ENCODE results near the gene SCG5. TPM values are rescaled to one million over a fixed set of nuclear protein-coding genes. Genes with fewer than 3 reads are reported as not detected.

The SCG5 gene
- total RNA-seq, 1 donor from 2014 or later, result 6.1 TPM

DNA sequence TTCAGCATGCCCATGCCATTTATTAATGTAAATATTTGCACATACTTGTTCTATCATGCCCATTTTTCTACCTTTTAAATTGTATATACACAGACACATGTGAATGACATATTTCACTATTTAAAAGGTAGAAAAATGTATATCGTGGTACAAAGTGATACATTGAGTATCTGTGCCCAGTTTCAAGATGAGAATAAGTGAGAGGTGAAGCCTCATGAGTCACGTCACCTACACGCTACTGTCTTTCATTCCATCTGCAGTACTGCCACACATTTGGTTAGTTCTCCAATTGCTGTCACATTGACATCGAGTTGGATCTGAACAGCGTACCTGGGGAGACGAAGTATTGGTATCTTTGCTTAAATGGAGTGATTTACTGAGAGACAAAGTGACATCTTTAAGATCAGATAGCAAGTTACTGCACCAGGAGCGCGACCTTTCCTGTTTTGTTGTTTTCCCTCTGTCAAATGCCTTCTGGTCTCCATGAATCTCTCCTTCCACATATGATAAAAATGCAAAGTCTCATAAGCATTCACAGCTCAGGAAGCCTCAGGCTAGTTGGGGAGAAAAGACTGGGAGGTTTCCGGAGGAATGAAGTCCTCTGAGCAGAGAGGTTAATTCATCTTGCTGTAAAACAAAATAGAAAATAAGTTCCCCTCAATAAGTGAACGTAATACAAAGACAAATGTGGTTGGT is 88.3 kb downstream of the SCG5 start:
- no peak for DNase-seq (ENCODE audit: extremely low spot score in 2 of 2)
- Histone ChIP-seq H3K27ac (no peak overlapping the region), H3K4me3 (no peak overlapping the region), H3K27me3 (no peaks in the 10 kb centered on the region), H3K9me3 (no peaks in the 10 kb centered on the region), H3K4me1 (peaks cover 7% of the 10 kb centered on the region), H3K36me3 (peaks cover 0 to 5% of the 10 kb centered on the region in 2 donors)
- TF ChIP-seq POLR2AphosphoS5 (IDR thresholded peaks at IDR 0.05; ENCODE audit: insufficient read depth in 1 of 2, low read depth in 1 of 2) (no peak), POLR2A (IDR thresholded peaks at IDR 0.05) (no peak)
- TF ChIP-seq, protein P1, sequence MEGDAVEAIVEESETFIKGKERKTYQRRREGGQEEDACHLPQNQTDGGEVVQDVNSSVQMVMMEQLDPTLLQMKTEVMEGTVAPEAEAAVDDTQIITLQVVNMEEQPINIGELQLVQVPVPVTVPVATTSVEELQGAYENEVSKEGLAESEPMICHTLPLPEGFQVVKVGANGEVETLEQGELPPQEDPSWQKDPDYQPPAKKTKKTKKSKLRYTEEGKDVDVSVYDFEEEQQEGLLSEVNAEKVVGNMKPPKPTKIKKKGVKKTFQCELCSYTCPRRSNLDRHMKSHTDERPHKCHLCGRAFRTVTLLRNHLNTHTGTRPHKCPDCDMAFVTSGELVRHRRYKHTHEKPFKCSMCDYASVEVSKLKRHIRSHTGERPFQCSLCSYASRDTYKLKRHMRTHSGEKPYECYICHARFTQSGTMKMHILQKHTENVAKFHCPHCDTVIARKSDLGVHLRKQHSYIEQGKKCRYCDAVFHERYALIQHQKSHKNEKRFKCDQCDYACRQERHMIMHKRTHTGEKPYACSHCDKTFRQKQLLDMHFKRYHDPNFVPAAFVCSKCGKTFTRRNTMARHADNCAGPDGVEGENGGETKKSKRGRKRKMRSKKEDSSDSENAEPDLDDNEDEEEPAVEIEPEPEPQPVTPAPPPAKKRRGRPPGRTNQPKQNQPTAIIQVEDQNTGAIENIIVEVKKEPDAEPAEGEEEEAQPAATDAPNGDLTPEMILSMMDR (IDR thresholded peaks at IDR 0.05), result no peak
- intact Hi-C loops (cut with DNase I), result loop anchor here (10.0 kb wide), 1 partner anchor 55 kb away; no protein-coding TSS in a partner anchor

DNA sequence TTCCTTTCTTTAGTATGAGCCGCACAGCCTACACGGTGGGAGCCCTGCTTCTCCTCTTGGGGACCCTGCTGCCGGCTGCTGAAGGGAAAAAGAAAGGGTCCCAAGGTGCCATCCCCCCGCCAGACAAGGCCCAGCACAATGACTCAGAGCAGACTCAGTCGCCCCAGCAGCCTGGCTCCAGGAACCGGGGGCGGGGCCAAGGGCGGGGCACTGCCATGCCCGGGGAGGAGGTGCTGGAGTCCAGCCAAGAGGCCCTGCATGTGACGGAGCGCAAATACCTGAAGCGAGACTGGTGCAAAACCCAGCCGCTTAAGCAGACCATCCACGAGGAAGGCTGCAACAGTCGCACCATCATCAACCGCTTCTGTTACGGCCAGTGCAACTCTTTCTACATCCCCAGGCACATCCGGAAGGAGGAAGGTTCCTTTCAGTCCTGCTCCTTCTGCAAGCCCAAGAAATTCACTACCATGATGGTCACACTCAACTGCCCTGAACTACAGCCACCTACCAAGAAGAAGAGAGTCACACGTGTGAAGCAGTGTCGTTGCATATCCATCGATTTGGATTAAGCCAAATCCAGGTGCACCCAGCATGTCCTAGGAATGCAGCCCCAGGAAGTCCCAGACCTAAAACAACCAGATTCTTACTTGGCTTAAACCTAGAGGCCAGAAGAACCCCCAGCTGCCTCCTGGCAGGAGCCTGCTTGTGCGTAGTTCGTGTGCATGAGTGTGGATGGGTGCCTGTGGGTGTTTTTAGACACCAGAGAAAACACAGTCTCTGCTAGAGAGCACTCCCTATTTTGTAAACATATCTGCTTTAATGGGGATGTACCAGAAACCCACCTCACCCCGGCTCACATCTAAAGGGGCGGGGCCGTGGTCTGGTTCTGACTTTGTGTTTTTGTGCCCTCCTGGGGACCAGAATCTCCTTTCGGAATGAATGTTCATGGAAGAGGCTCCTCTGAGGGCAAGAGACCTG is 89.5 kb downstream of the SCG5 start:
- Histone ChIP-seq H3K9me3 (no peaks in the 10 kb centered on the region), H3K27ac (no peak overlapping the region), H3K27me3 (no peaks in the 10 kb centered on the region), H3K4me1 (peaks cover 7% of the 10 kb centered on the region), H3K36me3 (peaks cover 0 to 5% of the 10 kb centered on the region in 2 donors), H3K4me3 (no peak overlapping the region)
- no peak for TF ChIP-seq POLR2AphosphoS5 (IDR thresholded peaks at IDR 0.05; ENCODE audit: insufficient read depth in 1 of 2, low read depth in 1 of 2)
- TF ChIP-seq, protein P1 (IDR thresholded peaks at IDR 0.05), result no peak
- TF ChIP-seq POLR2A (IDR thresholded peaks at IDR 0.05), result no peak
- intact Hi-C loops (cut with DNase I), result no loop called here
- DNase-seq (ENCODE audit: extremely low spot score in 2 of 2), result no peak

DNA sequence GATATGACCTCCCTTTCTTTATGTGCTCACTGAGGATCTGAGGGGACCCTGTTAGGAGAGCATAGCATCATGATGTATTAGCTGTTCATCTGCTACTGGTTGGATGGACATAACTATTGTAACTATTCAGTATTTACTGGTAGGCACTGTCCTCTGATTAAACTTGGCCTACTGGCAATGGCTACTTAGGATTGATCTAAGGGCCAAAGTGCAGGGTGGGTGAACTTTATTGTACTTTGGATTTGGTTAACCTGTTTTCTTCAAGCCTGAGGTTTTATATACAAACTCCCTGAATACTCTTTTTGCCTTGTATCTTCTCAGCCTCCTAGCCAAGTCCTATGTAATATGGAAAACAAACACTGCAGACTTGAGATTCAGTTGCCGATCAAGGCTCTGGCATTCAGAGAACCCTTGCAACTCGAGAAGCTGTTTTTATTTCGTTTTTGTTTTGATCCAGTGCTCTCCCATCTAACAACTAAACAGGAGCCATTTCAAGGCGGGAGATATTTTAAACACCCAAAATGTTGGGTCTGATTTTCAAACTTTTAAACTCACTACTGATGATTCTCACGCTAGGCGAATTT is 91.2 kb downstream of the SCG5 start:
- intact Hi-C loops (cut with DNase I), result no loop called here
- no peaks in the 10 kb centered on the region for H3K27me3 ChIP-seq
- H3K4me3 ChIP-seq, result no peak overlapping the region
- peaks cover 7% of the 10 kb centered on the region for H3K4me1 ChIP-seq
- peaks cover 0 to 5% of the 10 kb centered on the region in 2 donors for H3K36me3 ChIP-seq
- DNase-seq (ENCODE audit: extremely low spot score in 2 of 2), result no peak
- no peaks in the 10 kb centered on the region for H3K9me3 ChIP-seq
- TF ChIP-seq, protein P1 (IDR thresholded peaks at IDR 0.05), result no peak
- no peak for TF ChIP-seq POLR2AphosphoS5 (IDR thresholded peaks at IDR 0.05; ENCODE audit: insufficient read depth in 1 of 2, low read depth in 1 of 2)
- H3K27ac ChIP-seq, result no peak overlapping the region

DNA sequence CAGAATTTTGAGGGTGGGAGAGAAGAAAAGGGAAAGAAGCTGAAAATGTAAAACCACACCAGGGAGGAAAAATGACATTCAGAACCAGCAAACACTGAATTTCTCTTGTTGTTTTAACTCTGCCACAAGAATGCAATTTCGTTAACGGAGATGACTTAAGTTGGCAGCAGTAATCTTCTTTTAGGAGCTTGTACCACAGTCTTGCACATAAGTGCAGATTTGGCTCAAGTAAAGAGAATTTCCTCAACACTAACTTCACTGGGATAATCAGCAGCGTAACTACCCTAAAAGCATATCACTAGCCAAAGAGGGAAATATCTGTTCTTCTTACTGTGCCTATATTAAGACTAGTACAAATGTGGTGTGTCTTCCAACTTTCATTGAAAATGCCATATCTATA is 91.8 kb downstream of the SCG5 start:
- Histone ChIP-seq H3K9me3 (no peaks in the 10 kb centered on the region), H3K27me3 (no peaks in the 10 kb centered on the region), H3K36me3 (peaks cover 0 to 5% of the 10 kb centered on the region in 2 donors), H3K27ac (no peak overlapping the region), H3K4me3 (no peak overlapping the region), H3K4me1 (peaks cover 7% of the 10 kb centered on the region)
- intact Hi-C loops (cut with DNase I), result no loop called here
- TF ChIP-seq, protein P1 (IDR thresholded peaks at IDR 0.05), result no peak
- TF ChIP-seq POLR2A (IDR thresholded peaks at IDR 0.05), result no peak
- TF ChIP-seq POLR2AphosphoS5 (IDR thresholded peaks at IDR 0.05; ENCODE audit: insufficient read depth in 1 of 2, low read depth in 1 of 2), result no peak
- DNase-seq (ENCODE audit: extremely low spot score in 2 of 2), result no peak

All from vagina (tissue), 2 donors.